ENCODE results near the gene CCDC12.

The CCDC12 gene

DNA sequence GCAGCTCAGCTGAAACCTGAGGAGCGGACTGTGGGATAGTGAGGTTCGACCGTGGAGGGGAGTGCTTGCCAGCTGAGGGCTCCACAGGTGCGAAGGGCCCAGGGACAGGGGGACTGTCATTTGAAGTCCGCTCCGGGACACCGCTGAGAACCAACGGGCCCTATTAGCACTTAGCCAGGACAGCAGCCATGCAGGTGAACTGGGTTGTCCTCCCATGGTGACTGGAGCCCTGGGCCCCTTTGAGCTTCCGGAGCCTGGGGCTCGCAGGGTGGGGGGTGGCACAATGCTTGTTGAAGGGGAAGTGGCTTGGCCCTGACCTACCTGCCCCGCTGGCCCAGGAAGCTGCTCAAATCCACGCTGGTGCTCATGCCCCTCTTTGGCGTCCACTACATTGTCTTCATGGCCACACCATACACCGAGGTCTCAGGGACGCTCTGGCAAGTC is 74.3 kb downstream of the CCDC12 start:
- Histone ChIP-seq H3K36me3 (ENCODE audit: insufficient read depth, insufficient read length, low read length) (peaks cover 5% of the 10 kb centered on the region), H3K9ac (ENCODE audit: insufficient read length, low read depth) (no peak overlapping the region), H3K4me3 (ENCODE audit: insufficient read length, low read depth) (peak overlapping the region; percentile 9), H3K9me3 (ENCODE audit: insufficient read depth, low read length) (no peaks in the 10 kb centered on the region), H3K27me3 (ENCODE audit: insufficient read depth, insufficient read length) (no peaks in the 10 kb centered on the region), H3K4me1 (ENCODE audit: insufficient read depth, insufficient read length) (peaks cover 7% of the 10 kb centered on the region)
- TF ChIP-seq ZNF274 (IDR thresholded peaks at IDR 0.05; ENCODE audit: low read depth, low read length) (no peak), SUZ12 (IDR thresholded peaks at IDR 0.05; ENCODE audit: extremely low read depth, insufficient read depth, insufficient read length) (no peak), YY1 (IDR thresholded peaks at IDR 0.05; ENCODE audit: insufficient read depth, insufficient read length) (no peak)
- DNase-seq (ENCODE audit: low read depth, low spot score), result no peak

DNA sequence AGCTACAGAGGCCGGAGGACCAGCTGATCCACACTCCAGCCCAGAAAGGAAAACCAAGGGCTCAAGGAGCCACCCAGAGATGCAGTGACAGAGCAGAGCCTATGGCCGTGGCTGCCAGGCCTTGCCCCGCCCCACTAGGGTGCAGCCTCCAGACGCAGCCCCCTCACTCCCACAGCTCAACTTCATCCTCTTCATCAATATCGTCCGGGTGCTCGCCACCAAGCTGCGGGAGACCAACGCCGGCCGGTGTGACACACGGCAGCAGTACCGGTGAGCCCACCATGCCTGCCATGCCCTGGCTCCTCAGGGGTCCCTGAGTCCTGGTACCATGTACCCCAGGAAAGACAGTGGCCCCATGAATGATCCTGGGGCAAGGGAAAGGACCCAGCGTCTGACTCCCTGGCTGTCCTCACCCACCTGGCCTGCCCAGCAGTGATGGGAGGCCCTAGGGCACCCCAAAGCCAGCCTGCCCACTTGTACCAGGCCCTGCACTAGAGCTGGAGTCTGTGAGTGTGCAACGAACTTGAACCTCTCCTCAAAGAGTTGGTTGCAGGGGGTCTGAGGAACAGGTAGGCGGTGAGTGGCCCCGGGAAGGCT is 74.9 kb downstream of the CCDC12 start:
- Histone ChIP-seq H3K27me3 (ENCODE audit: insufficient read depth, insufficient read length) (no peaks in the 10 kb centered on the region), H3K9me3 (ENCODE audit: insufficient read depth, low read length) (no peaks in the 10 kb centered on the region), H3K4me1 (ENCODE audit: insufficient read depth, insufficient read length) (peaks cover 7% of the 10 kb centered on the region), H3K36me3 (ENCODE audit: insufficient read depth, insufficient read length, low read length) (peaks cover 5% of the 10 kb centered on the region), H3K4me3 (ENCODE audit: insufficient read length, low read depth) (no peak overlapping the region), H3K9ac (ENCODE audit: insufficient read length, low read depth) (no peak overlapping the region)
- DNase-seq (ENCODE audit: low read depth, low spot score), result no peak
- no peak for TF ChIP-seq ZNF274 (IDR thresholded peaks at IDR 0.05; ENCODE audit: low read depth, low read length)
- no peak for TF ChIP-seq SUZ12 (IDR thresholded peaks at IDR 0.05; ENCODE audit: extremely low read depth, insufficient read depth, insufficient read length)
- TF ChIP-seq YY1 (IDR thresholded peaks at IDR 0.05; ENCODE audit: insufficient read depth, insufficient read length), result no peak

DNA sequence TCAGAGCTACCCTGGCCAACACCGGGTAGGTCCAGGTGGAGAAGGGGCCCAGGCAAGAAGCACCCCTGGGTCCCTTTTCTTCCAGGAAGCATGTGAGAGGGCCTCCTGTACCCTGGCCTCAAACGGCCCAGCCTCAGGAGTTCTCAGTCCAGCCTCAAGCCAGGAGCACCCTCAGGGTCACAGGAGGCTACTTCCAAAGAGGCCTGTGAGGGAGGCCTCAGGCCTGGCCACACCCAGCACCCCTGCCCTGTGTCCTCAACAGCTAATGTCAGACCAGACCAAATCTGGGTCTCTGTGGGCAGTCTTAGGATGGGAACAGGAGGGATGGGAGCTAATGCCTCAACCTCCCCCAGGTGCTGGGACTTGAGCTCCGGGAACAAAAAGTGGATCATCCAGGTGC is 75.5 kb downstream of the CCDC12 start:
- Histone ChIP-seq H3K9me3 (ENCODE audit: insufficient read depth, low read length) (no peaks in the 10 kb centered on the region), H3K27me3 (ENCODE audit: insufficient read depth, insufficient read length) (no peaks in the 10 kb centered on the region), H3K9ac (ENCODE audit: insufficient read length, low read depth) (no peak overlapping the region), H3K36me3 (ENCODE audit: insufficient read depth, insufficient read length, low read length) (peaks cover 5% of the 10 kb centered on the region), H3K4me1 (ENCODE audit: insufficient read depth, insufficient read length) (peaks cover 7% of the 10 kb centered on the region), H3K4me3 (ENCODE audit: insufficient read length, low read depth) (no peak overlapping the region)
- TF ChIP-seq SUZ12 (IDR thresholded peaks at IDR 0.05; ENCODE audit: extremely low read depth, insufficient read depth, insufficient read length), result no peak
- TF ChIP-seq YY1 (IDR thresholded peaks at IDR 0.05; ENCODE audit: insufficient read depth, insufficient read length), result no peak
- no peak for TF ChIP-seq ZNF274 (IDR thresholded peaks at IDR 0.05; ENCODE audit: low read depth, low read length)
- DNase-seq (ENCODE audit: low read depth, low spot score), result no peak

DNA sequence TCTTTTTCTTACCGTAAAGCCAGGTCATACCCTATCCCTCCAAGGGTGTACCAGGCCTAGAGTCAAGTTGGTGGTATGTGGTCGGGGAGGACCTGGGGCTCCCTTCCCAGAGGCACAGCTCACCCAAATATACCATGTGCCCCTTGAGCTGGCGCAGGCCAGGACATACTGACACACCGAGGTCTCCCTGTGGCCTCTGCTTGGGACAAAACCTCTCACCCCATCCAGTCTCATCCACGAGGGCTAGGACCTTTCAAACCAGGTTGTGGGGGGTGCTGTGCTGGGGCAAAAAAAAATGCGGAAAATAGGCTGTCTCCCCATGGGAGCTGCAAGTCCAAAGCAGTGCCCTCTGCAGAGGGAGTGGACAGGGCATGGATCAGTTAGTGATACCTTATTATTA is 76.2 kb downstream of the CCDC12 start:
- H3K9ac ChIP-seq (ENCODE audit: insufficient read length, low read depth), result no peak overlapping the region
- no peak for DNase-seq (ENCODE audit: low read depth, low spot score)
- H3K4me3 ChIP-seq (ENCODE audit: insufficient read length, low read depth), result no peak overlapping the region
- peaks cover 5% of the 10 kb centered on the region for H3K36me3 ChIP-seq (ENCODE audit: insufficient read depth, insufficient read length, low read length)
- peaks cover 7% of the 10 kb centered on the region for H3K4me1 ChIP-seq (ENCODE audit: insufficient read depth, insufficient read length)
- H3K9me3 ChIP-seq (ENCODE audit: insufficient read depth, low read length), result no peaks in the 10 kb centered on the region
- TF ChIP-seq ZNF274 (IDR thresholded peaks at IDR 0.05; ENCODE audit: low read depth, low read length) (no peak), SUZ12 (IDR thresholded peaks at IDR 0.05; ENCODE audit: extremely low read depth, insufficient read depth, insufficient read length) (no peak), YY1 (IDR thresholded peaks at IDR 0.05; ENCODE audit: insufficient read depth, insufficient read length) (no peak)
- H3K27me3 ChIP-seq (ENCODE audit: insufficient read depth, insufficient read length), result no peaks in the 10 kb centered on the region

DNA sequence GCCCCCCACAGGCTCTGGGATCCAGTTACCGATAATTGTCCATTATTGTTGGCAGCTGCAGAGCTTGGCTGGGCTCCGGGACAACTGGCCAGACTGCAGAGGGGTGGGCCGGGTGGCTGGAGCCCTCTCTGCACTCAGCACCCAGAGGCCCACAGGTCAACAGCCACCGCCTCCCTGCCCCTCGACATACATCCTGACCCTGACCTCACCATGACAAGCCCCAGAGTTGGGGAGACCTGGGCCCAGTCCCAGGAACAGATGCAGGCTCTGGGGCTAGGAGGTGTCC is 76.6 kb downstream of the CCDC12 start:
- no peak for DNase-seq (ENCODE audit: low read depth, low spot score)
- no peaks in the 10 kb centered on the region for H3K9me3 ChIP-seq (ENCODE audit: insufficient read depth, low read length)
- no peak for TF ChIP-seq YY1 (IDR thresholded peaks at IDR 0.05; ENCODE audit: insufficient read depth, insufficient read length)
- no peak for TF ChIP-seq SUZ12 (IDR thresholded peaks at IDR 0.05; ENCODE audit: extremely low read depth, insufficient read depth, insufficient read length)
- TF ChIP-seq ZNF274 (IDR thresholded peaks at IDR 0.05; ENCODE audit: low read depth, low read length), result no peak
- H3K36me3 ChIP-seq (ENCODE audit: insufficient read depth, insufficient read length, low read length), result peaks cover 5% of the 10 kb centered on the region
- no peak overlapping the region for H3K4me3 ChIP-seq (ENCODE audit: insufficient read length, low read depth)
- no peaks in the 10 kb centered on the region for H3K27me3 ChIP-seq (ENCODE audit: insufficient read depth, insufficient read length)
- H3K9ac ChIP-seq (ENCODE audit: insufficient read length, low read depth), result no peak overlapping the region
- H3K4me1 ChIP-seq (ENCODE audit: insufficient read depth, insufficient read length), result peaks cover 7% of the 10 kb centered on the region

DNA sequence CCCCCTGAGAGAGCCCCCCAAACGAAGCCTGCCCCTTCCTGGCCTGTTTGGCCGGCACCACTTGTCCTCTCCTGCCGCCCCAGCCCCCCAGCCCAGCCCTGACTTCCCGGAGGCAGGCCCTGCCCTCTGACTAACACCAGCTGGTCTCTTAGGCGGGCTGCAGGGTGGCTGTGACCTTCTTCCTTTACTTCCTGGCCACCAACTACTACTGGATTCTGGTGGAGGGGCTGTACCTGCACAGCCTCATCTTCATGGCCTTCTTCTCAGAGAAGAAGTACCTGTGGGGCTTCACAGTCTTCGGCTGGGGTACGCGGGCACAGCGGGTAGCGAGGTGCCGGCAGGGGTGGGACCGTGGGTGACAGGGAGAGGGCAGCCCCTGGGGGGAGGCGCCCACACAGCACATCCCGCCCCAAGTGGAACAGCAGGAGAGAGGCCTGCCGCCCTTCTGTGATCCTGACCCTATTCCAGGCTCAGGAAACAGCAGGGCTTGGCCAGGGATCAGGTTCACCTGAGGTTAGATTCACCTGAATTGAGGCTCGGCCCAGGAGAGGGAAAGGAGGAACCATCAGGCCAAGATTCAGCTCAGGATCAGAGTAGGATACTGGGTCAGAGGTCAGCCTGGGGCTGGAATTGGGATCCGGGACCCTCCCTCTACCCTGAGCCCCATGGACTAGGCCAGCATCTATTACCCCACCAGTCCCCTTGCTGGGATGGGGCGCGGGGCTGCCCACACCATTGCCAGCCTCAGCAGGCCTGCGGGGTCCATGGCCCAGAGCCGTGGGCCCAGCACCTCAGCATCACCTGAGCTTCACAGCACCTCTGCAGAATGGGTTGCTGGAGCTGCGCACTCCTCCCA is 77.2 kb downstream of the CCDC12 start:
- Histone ChIP-seq H3K4me1 (ENCODE audit: insufficient read depth, insufficient read length) (peaks cover 6% of the 10 kb centered on the region), H3K9me3 (ENCODE audit: insufficient read depth, low read length) (no peaks in the 10 kb centered on the region), H3K36me3 (ENCODE audit: insufficient read depth, insufficient read length, low read length) (peaks cover 5% of the 10 kb centered on the region), H3K27me3 (ENCODE audit: insufficient read depth, insufficient read length) (no peaks in the 10 kb centered on the region), H3K9ac (ENCODE audit: insufficient read length, low read depth) (no peak overlapping the region), H3K4me3 (ENCODE audit: insufficient read length, low read depth) (no peak overlapping the region)
- TF ChIP-seq YY1 (IDR thresholded peaks at IDR 0.05; ENCODE audit: insufficient read depth, insufficient read length) (no peak), ZNF274 (IDR thresholded peaks at IDR 0.05; ENCODE audit: low read depth, low read length) (no peak)
- no peak for DNase-seq (ENCODE audit: low read depth, low spot score)

DNA sequence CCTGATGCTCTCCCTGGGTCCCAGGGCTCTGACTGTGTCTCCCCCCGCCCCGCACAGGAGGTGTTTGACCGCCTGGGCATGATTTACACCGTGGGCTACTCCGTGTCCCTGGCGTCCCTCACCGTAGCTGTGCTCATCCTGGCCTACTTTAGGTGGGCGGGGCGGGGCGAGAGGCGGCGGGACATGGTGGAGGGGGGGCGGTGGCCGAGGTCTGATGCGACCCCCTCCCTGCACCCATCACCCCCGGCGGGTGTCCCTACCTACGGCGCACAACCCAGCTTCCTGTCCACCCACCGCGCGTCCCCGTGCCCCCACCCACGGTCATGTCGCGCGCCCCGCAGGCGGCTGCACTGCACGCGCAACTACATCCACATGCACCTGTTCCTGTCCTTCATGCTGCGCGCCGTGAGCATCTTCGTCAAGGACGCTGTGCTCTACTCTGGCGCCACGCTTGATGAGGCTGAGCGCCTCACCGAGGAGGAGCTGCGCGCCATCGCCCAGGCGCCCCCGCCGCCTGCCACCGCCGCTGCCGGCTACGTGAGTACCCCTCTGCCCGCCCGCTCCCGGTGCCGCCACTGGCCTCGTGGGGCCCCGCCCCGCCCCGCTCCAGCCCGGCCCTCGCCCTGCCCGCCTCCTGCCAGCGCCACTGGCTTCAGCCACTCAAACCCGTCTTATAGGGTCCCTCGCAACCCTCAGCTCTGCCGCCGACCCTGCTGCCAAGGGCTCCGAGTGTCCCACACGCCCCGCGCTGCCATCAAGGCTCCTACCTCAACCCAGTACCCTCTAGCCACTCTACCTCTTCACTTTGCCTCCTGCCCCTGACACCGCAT is 78.0 kb downstream of the CCDC12 start:
- Histone ChIP-seq H3K9me3 (ENCODE audit: insufficient read depth, low read length) (no peaks in the 10 kb centered on the region), H3K4me3 (ENCODE audit: insufficient read length, low read depth) (no peak overlapping the region), H3K9ac (ENCODE audit: insufficient read length, low read depth) (no peak overlapping the region), H3K27me3 (ENCODE audit: insufficient read depth, insufficient read length) (no peaks in the 10 kb centered on the region), H3K36me3 (ENCODE audit: insufficient read depth, insufficient read length, low read length) (peaks cover 5% of the 10 kb centered on the region), H3K4me1 (ENCODE audit: insufficient read depth, insufficient read length) (peaks cover 11% of the 10 kb centered on the region)
- no peak for DNase-seq (ENCODE audit: low read depth, low spot score)
- no peak for TF ChIP-seq SUZ12 (IDR thresholded peaks at IDR 0.05; ENCODE audit: extremely low read depth, insufficient read depth, insufficient read length)
- TF ChIP-seq ZNF274 (IDR thresholded peaks at IDR 0.05; ENCODE audit: low read depth, low read length), result no peak
- TF ChIP-seq YY1 (IDR thresholded peaks at IDR 0.05; ENCODE audit: insufficient read depth, insufficient read length), result no peak

All from NT2/D1 (cell line).